HG03558 (cell line): ENCODE measurements around the gene MGAM2.

Experiments
- ATAC-seq: cut with Tn5 transposase; IDR thresholded peaks from one replicate; pipeline ENCODE4 v1.9.1; 2021; ENCODE audit warnings: moderate number of reproducible peaks; ENCODE audit not compliant: unreplicated experiment; ENCODE audit errors: extremely low read depth

The MGAM2 gene

DNA sequence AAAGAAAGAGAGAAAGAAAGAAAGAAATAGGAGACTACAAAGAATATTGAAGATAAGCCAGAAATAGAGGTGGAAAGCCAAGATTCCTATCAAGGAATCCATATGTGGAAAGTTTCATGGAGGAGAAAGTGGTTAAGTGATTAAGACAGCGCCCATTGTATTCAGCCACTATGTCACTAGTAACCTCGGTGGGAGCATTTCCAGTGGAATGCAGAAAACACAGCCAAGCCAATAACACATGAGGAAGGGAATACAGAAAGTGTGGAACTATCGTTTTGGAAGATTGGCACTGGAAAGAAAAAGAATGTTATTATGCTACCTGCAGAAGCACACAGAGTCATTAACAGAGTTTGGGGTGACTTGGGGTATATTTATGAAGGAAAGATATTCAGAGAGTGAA is 2.7 kb downstream of the MGAM2 start:
- no peak for ATAC-seq

DNA sequence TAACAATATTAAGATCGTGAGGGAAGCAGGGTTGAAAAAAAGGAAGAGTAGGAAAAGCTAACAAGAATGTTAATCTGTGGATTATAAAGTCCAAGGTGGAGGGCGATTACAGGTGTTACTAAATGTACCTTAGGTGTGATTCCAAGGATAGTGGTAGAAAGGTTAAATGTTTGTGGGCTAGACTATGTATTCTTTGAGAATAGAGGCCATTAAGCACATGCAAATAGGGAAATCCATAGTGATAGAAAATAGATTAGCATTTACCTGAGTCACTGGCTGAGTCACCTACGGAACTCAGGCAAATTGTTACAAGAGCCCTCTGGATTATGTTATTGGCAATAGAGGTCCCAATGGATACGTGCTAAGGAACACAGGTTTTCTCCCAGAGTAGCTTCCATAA is 9.0 kb downstream of the MGAM2 start:
- no peak for ATAC-seq

- ATAC-seq = no peak
These were observed 11.7 kb downstream of the MGAM2 start for GRCh38 chr7:142123184-142123583.

GRCh38 chr7:142125256-142125955 is 13.9 kb downstream of the MGAM2 start:
- no peak for ATAC-seq

DNA sequence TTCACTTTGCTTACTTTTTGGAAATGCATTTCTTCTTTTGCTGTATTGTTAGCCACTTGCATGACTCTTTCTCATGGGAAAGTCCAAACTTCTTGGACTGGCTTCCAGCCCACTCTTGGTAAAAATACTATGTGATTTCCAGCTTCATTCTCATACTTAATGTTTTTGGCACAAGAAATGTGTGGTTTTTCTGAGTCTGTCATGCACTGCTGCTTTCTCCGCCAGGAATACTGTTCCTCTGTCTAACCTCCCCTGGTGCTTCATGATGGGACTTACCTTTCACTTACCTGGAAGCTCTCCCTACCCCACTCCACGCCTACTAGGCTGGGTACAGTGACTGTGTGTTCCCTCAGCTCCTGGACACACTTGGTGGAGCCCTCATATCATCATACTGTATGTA is 18.7 kb downstream of the MGAM2 start:
- ATAC-seq = no peak

- ATAC-seq = no peak
These were observed 20.1 kb downstream of the MGAM2 start for GRCh38 chr7:142131439-142132185.

DNA sequence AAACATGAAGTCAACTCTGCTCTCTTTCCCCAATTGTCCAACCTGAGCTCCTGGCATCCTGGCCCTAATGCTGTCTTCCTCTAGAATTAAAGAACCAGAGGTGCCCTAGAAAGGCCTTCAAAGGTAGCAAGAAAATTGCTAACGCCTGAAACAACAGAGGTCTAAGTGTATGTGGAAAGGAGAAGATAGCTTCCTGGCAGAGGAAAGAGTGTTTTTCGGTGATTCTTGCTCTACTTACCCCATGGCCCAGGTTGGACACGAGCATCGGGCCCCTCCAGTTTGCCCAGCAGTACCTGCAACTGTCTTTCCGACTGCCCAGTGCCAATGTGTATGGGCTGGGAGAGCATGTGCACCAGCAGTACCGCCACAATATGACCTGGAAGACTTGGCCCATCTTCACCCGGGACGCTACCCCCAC is 22.2 kb downstream of the MGAM2 start:
- no peak for ATAC-seq

DNA sequence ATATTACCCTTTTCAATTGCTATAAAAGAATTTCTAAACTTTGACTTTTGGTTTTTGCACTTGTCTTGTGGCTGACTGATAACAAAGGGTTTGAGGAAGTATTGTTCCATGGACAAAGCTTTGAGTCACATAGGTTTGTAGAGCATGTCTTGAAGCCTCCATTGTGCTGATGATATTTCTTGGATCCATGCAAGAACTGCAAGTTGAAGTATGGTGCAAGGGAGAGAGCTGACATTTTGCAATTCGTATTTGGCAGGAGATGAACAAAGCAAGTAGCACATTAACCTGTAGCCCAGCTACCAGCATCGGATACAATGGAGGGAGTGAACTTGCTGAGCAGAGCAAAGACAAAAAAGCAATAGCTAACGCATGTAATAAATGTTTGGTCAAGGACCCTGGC is 23.4 kb downstream of the MGAM2 start:
- ATAC-seq = no peak

GRCh38 chr7:142138996-142139395 is 27.5 kb downstream of the MGAM2 start:
- no peak for ATAC-seq

GRCh38 chr7:142139597-142140400 is 28.3 kb downstream of the MGAM2 start:
- ATAC-seq = no peak

GRCh38 chr7:142140401-142140959 is 29.0 kb downstream of the MGAM2 start:
- ATAC-seq = no peak

DNA sequence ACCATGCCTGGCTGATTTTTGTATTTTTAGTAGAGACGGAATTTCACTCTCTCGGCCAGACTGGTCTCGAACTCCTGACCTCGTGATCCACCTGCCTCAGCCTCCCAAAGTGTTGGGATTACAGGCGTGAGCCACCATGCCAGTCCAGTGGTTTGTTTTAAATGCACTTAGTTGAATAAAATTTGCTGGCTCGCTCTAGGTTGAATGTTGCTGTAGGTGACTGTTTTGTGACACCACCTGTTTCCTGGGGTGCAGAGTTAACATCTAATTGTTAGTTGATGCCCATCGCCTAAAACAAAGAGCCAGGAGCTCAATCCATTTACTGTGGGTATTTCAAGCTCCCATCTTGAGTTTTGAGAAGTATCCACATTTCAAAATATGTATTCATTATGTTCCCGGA is 31.2 kb downstream of the MGAM2 start:
- no peak for ATAC-seq

GRCh38 chr7:142146124-142146523 is 34.6 kb downstream of the MGAM2 start:
- no peak for ATAC-seq

DNA sequence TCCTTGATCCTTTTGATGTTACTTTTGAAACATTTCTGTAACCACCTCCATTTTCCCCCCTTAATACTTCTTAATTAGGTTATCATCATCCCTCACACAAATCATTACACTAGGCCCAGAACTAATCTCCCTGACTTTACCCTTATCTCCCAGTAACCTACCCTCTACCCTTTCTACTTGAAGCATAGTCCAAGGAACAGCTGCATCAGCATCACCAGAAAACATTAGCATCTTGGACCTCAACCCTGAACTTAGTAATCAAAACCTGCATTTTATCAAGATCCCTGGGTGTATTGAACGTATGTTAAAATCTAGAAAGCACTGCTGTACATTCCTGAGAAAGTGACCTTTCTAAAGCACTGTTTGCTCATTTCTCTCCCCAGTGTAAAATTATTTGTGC is 38.8 kb downstream of the MGAM2 start:
- ATAC-seq = no peak

- ATAC-seq = no peak
These were observed 39.4 kb downstream of the MGAM2 start for GRCh38 chr7:142150869-142151268.

DNA sequence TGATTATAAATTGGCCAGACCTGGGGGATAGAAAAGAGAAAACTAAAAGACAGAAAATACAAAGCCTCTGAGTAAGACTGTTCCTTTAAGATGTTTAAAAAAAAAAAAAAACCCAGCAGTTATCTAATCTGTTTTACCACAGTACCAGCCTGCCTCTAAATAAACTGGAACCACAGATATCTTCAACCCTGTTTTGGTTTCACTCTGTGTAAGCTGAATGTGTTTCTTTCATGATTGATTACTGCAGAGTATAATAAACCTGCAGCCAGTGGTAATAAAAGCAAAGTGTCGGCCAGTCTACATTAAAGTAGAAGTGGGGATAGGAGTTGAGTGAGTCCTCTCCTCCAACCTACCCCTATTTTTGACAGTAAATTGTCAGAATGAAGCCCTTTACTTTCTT is 40.6 kb downstream of the MGAM2 start:
- ATAC-seq = no peak

GRCh38 chr7:142153400-142153799 is 41.9 kb downstream of the MGAM2 start:
- no peak for ATAC-seq

- ATAC-seq = no peak
These were observed 47.4 kb downstream of the MGAM2 start for GRCh38 chr7:142158736-142159496.

GRCh38 chr7:142161921-142162320 is 50.4 kb downstream of the MGAM2 start:
- no peak for ATAC-seq

- ATAC-seq = no peak
These were observed 57.2 kb downstream of the MGAM2 start for GRCh38 chr7:142168746-142169145.
